Nephron progenitor cell (in vitro differentiated cells): ENCODE data around the gene IL23R.
"Not testable (repeated sequence)": the region's sequence is repeated elsewhere in the genome, so short reads cannot be mapped to it uniquely, and the experiment has no call there.

Experiments used
- DNase-seq: peaks from one replicate; pipeline ENCODE4 v3.0.0; 2021
- H3K27ac Mint-ChIP-seq: 2 replicates; pipeline ENCODE4 v1.8.0; 2021; ENCODE audit warnings: mild to moderate bottlenecking, moderate library complexity, mixed read lengths
- H3K27me3 Mint-ChIP-seq: 2 replicates; pipeline ENCODE4 v1.8.0; 2021; ENCODE audit warnings: mild to moderate bottlenecking, low read depth, mixed read lengths; ENCODE audit not compliant: poor library complexity
- H3K36me3 Mint-ChIP-seq: 2 replicates; pipeline ENCODE4 v1.8.0; 2021; ENCODE audit warnings: low read depth, mixed read lengths
- H3K4me1 Mint-ChIP-seq: 2 replicates; pipeline ENCODE4 v1.8.0; 2021; ENCODE audit warnings: mixed read lengths
- H3K4me3 Mint-ChIP-seq: 2 replicates; pipeline ENCODE4 v1.8.0; 2021; ENCODE audit warnings: mild to moderate bottlenecking, moderate library complexity, mixed read lengths
- H3K9me3 Mint-ChIP-seq: 2 replicates; pipeline ENCODE4 v1.8.0; 2021; ENCODE audit warnings: mild to moderate bottlenecking, moderate library complexity, mixed read lengths
- CTCF ChIP-seq: fragments of 200-600 bp; sonication (generic); IDR thresholded peaks from 2 replicates; pipeline ENCODE4 v1.5.0; 2021; ENCODE audit warnings: antibody characterized with exemption

IL23R gene

GRCh38 chr1:67144696-67145095 lies 21.6 kb upstream of the IL23R start:
- Mint-ChIP-seq H3K4me1 (peaks cover 15% of the 10 kb centered on the region), H3K4me3 (no peak overlapping the region), H3K9me3 (no peaks in the 10 kb centered on the region), H3K27ac (no peak overlapping the region), H3K36me3 (no peaks in the 10 kb centered on the region), H3K27me3 (peaks cover 8% of the 10 kb centered on the region)
- DNase-seq, result no peak
- peak; percentile 30 for TF ChIP-seq CTCF

DNA sequence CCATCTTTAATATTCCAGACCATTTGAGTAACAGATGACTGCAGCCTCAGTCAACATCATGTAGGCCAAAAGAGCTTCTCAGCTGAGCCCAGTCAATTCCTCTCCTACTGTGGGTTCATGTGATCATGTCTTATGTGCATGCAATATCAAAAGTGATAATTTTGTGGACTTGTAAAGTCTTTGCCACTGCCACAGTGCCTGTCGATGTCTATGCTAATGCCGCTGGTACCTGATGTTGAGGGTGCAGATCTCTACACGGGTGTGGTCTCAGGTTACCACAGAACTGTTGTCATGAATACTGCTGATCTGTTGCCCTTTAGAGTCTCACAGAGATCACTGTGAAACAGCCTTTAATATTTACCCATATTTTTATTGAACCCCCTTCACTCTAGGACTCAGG lies 20.2 kb upstream of the IL23R start:
- Mint-ChIP-seq H3K27me3 (peaks cover 17% of the 10 kb centered on the region), H3K4me3 (no peak overlapping the region), H3K9me3 (no peaks in the 10 kb centered on the region), H3K36me3 (no peaks in the 10 kb centered on the region), H3K27ac (no peak overlapping the region), H3K4me1 (peaks cover 15% of the 10 kb centered on the region)
- no peak for TF ChIP-seq CTCF
- no peak for DNase-seq

DNA sequence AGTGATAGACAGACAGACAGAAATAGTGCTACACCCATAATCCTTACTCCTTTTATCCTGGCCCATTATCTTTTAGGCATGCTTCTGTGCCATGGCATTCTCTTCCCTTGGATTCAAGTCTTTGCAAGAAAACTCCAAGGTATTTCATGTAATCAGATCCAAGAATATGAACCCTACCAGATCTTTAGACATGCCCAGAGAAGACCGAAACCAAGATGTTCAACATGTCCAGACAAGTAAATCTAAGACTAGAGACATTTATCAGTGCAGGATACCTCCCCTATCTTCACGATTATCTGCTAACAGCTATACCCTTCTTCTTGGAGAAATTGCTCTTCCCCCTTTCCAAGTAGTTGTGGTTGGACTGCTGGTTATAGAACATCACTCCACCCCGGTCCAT lies 19.7 kb upstream of the IL23R start:
- Mint-ChIP-seq H3K4me1 (peaks cover 13% of the 10 kb centered on the region), H3K27ac (no peak overlapping the region), H3K4me3 (no peak overlapping the region), H3K9me3 (no peaks in the 10 kb centered on the region), H3K27me3 (peaks cover 17% of the 10 kb centered on the region), H3K36me3 (no peaks in the 10 kb centered on the region)
- no peak for TF ChIP-seq CTCF
- DNase-seq, result no peak

GRCh38 chr1:67147973-67148372 lies 18.3 kb upstream of the IL23R start:
- not testable (repeated sequence) for H3K36me3 Mint-ChIP-seq, H3K27ac Mint-ChIP-seq, H3K4me3 Mint-ChIP-seq, H3K9me3 Mint-ChIP-seq, H3K4me1 Mint-ChIP-seq, DNase-seq
- H3K27me3 Mint-ChIP-seq, result peaks cover 29% of the 10 kb centered on the region

DNA sequence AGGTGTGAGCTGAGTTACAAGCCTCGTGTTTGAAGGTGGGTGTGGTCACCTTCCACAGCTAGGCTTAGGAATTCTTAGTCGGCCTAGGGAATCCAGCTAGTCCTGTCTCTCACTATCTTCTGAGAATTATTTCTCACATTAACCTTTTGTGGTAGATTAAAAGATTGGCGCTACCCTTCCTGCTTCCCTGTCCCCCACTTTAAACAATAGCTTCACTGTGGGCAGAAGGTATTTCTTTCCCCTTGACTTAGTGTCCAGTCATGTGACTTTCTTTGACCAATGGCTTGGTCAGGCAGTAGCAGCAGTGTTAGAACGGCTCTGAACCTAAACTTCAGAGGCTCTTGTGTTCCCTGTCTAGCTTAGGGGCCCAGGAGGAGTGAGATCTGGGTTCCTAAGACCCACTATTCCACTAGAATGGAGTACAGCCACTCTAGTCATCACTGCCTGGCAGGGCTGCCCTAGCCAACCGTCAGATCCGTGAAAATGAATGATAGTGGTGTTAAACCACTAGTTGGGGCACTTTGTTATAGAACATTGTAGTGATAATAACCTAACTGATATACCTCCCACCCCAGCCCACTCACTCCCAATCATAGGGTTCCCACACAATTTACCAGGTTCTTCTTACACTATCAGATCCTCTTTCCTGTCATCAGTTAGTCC lies 17.6 kb upstream of the IL23R start:
- H3K4me3 Mint-ChIP-seq, result no peak overlapping the region
- H3K27me3 Mint-ChIP-seq, result peaks cover 34% of the 10 kb centered on the region
- TF ChIP-seq CTCF, result no peak
- H3K27ac Mint-ChIP-seq, result no peak overlapping the region
- H3K36me3 Mint-ChIP-seq, result no peaks in the 10 kb centered on the region
- H3K9me3 Mint-ChIP-seq, result no peaks in the 10 kb centered on the region
- DNase-seq, result no peak
- H3K4me1 Mint-ChIP-seq, result peaks cover 8% of the 10 kb centered on the region

GRCh38 chr1:67149179-67149770 lies 17.0 kb upstream of the IL23R start:
- H3K4me3 Mint-ChIP-seq, result no peak overlapping the region
- H3K9me3 Mint-ChIP-seq, result no peaks in the 10 kb centered on the region
- peaks cover 8% of the 10 kb centered on the region for H3K4me1 Mint-ChIP-seq
- DNase-seq, result peak; percentile 51
- peaks cover 39% of the 10 kb centered on the region for H3K27me3 Mint-ChIP-seq
- H3K27ac Mint-ChIP-seq, result no peak overlapping the region
- H3K36me3 Mint-ChIP-seq, result no peaks in the 10 kb centered on the region
- peak; percentile 63 for TF ChIP-seq CTCF
